NB4 (cell line): ENCODE measurements around the gene FUCA1.

Experiments
- DNase-seq: peaks from one replicate; pipeline ENCODE4 v3.0.0; 2010; ENCODE audit warnings: low read depth
- H3K4me3 ChIP-seq: one replicate; pipeline ENCODE4 v1.5.1; 2011; ENCODE audit warnings: mild to moderate bottlenecking, low read depth, low read length, moderate library complexity
- MYC ChIP-seq: IDR thresholded peaks from 2 replicates; pipeline ENCODE4 v1.6.1; 2011; ENCODE audit warnings: low read depth, low read length
- POLR2A ChIP-seq: IDR thresholded peaks from 2 replicates; pipeline ENCODE4 v1.6.1; 2011; ENCODE audit warnings: mild to moderate bottlenecking; ENCODE audit not compliant: insufficient read length; ENCODE audit errors: extremely low read depth
- TF ChIP-seq, protein P1 (sequence below): IDR thresholded peaks from one replicate; pipeline ENCODE4 v1.5.1; 2012; ENCODE audit warnings: low read depth, low read length
- TF ChIP-seq, protein P2 (sequence below): IDR thresholded peaks from 2 replicates; pipeline ENCODE4 v1.6.1; 2011; ENCODE audit warnings: low read depth, low read length

Gene FUCA1

GRCh38 chr1:23899070-23899469 is 31.0 kb upstream of the FUCA1 start:
- DNase-seq, result peak; percentile 88
- H3K4me3 ChIP-seq, result no peak overlapping the region
- TF ChIP-seq, protein P1, sequence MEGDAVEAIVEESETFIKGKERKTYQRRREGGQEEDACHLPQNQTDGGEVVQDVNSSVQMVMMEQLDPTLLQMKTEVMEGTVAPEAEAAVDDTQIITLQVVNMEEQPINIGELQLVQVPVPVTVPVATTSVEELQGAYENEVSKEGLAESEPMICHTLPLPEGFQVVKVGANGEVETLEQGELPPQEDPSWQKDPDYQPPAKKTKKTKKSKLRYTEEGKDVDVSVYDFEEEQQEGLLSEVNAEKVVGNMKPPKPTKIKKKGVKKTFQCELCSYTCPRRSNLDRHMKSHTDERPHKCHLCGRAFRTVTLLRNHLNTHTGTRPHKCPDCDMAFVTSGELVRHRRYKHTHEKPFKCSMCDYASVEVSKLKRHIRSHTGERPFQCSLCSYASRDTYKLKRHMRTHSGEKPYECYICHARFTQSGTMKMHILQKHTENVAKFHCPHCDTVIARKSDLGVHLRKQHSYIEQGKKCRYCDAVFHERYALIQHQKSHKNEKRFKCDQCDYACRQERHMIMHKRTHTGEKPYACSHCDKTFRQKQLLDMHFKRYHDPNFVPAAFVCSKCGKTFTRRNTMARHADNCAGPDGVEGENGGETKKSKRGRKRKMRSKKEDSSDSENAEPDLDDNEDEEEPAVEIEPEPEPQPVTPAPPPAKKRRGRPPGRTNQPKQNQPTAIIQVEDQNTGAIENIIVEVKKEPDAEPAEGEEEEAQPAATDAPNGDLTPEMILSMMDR, result no peak
- TF ChIP-seq MYC (no peak), POLR2A (no peak)
- TF ChIP-seq, protein P2, sequence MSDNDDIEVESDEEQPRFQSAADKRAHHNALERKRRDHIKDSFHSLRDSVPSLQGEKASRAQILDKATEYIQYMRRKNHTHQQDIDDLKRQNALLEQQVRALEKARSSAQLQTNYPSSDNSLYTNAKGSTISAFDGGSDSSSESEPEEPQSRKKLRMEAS, result no peak

- no peak for TF ChIP-seq POLR2A
- TF ChIP-seq, protein P2, result peak; percentile 56
- peak; percentile 46; the same call in 1 of the 2 replicates for TF ChIP-seq MYC
- no peak overlapping the region for H3K4me3 ChIP-seq
- peak; percentile 77 for DNase-seq
Measured at GRCh38 chr1:23897083-23897482, 29.0 kb upstream of the FUCA1 start.

DNA sequence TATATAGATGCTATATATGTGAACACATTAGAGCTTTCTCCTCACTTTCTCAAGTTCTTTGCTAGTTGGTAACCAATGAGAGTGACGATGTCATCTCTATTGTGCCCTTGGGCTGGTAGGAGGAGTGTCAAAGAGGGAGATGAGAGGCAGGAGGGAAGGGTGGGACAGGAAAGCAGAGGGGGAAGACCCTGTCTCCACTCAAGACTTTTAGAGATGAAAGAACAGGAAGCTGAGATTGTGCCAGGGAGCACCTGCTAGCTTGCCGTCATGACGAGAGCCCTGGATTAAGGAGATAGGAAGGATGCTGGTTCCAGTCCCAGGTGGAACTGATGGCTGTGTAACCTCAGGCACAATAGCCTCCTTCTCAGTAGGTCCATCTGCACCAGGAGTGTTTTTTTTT is 28.4 kb upstream of the FUCA1 start:
- DNase-seq, result no peak
- no peak overlapping the region for H3K4me3 ChIP-seq
- TF ChIP-seq, protein P1, result no peak
- TF ChIP-seq, protein P2, result no peak

- TF ChIP-seq MYC (no peak), POLR2A (no peak)
- TF ChIP-seq, protein P1, result no peak
- TF ChIP-seq, protein P2, result no peak
- no peak overlapping the region for H3K4me3 ChIP-seq
Measured at GRCh38 chr1:23895993-23896392, 27.9 kb upstream of the FUCA1 start.

GRCh38 chr1:23895082-23895481 is 27.0 kb upstream of the FUCA1 start:
- no peak for DNase-seq
- TF ChIP-seq POLR2A, result no peak
- TF ChIP-seq, protein P2, result no peak
- no peak overlapping the region for H3K4me3 ChIP-seq

More at GRCh38 chr1:23895993-23896392, 27.9 kb upstream of the FUCA1 start:
- DNase-seq, result no peak

DNA sequence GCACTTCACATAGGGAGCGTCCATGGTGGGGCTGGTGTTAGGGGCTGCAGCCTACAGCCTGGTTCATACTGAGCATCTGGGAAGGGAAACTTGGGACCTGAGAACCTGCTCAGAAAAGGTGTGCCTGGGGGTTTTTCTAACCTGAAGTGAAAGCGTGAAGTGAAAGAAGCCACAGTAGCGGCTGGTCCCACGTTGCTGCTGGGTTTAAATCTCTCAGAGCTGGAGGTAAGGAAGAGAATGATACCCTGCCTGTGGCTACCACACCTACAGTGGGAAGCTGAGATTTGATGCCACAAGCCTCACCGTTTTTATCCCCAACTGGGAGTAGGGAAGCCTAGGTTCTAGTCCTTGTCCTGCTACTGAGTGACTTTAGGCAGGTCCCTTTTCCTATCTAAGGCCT is 21.0 kb upstream of the FUCA1 start:
- H3K4me3 ChIP-seq, result no peak overlapping the region
- TF ChIP-seq, protein P1, result no peak
- TF ChIP-seq MYC (no peak), POLR2A (no peak)
- TF ChIP-seq, protein P2, result no peak
- DNase-seq, result no peak

- TF ChIP-seq, protein P1, result no peak
- TF ChIP-seq POLR2A (no peak), MYC (no peak)
- H3K4me3 ChIP-seq, result no peak overlapping the region
- DNase-seq, result no peak
Measured at GRCh38 chr1:23885222-23885621, 17.1 kb upstream of the FUCA1 start.
